H1 (cell line): ENCODE measurements around the gene ABHD16B. TPM values are rescaled to one million over a fixed set of nuclear protein-coding genes. Genes with fewer than 3 reads are reported as not detected.

Experiments used
- CTCF ChIA-PET: fragments of 300-600 bp; sonication (Branson Sonifier 250); formaldehyde crosslinking; loops from one replicate; lab custom pipeline; 2021; ENCODE audit not compliant: partially characterized antibody; lab: Charles Lee
- POLR2A ChIA-PET: fragments of 300-600 bp; sonication (Branson Sonifier 250); formaldehyde crosslinking; loops from one replicate; lab custom pipeline; 2021; ENCODE audit warnings: inconsistent platforms; ENCODE audit not compliant: partially characterized antibody; lab: Charles Lee
- DNase-seq, 2 experiments: peaks; one replicate each; pipeline versions ENCODE4 v3.0.0 to v3.0.0-alpha.2; 2010 to 2022; ENCODE audit warnings: low spot score in 2 of 2, low read depth in 1 of 2, mixed read lengths in 1 of 2
- FAIRE-seq: peaks from 2 replicates; lab custom pipeline; 2011; peaks lifted over from hg19 to GRCh38; lab: Jason Lieb, UNC
- H2AFZ ChIP-seq: 2 replicates; pipeline ENCODE4 v1.8.1; 2012; ENCODE audit warnings: low read length, inconsistent platforms
- H2AK5ac ChIP-seq: 2 replicates; pipeline ENCODE4 v1.6.1; 2013; ENCODE audit warnings: low read depth, low read length
- H2BK120ac ChIP-seq: replicated peaks from 2 replicates; pipeline ENCODE3; 2013; ENCODE audit warnings: low read depth, low read length, inconsistent platforms
- H2BK12ac ChIP-seq: 2 replicates; pipeline ENCODE4 v1.6.1; 2013; ENCODE audit warnings: low read depth, low read length
- H2BK15ac ChIP-seq: 2 replicates; pipeline ENCODE4 v1.6.1; 2013; ENCODE audit warnings: low read length
- H2BK20ac ChIP-seq: 2 replicates; pipeline ENCODE4 v1.6.1; 2013; ENCODE audit warnings: low read length
- H2BK5ac ChIP-seq: 2 replicates; pipeline ENCODE4 v1.6.1; 2013; ENCODE audit warnings: low read depth, low read length
- H3K14ac ChIP-seq: 2 replicates; pipeline ENCODE4 v1.6.1; 2013; ENCODE audit warnings: inconsistent platforms; ENCODE audit not compliant: insufficient read length
- H3K18ac ChIP-seq: 2 replicates; pipeline ENCODE4 v1.6.1; 2013; ENCODE audit warnings: low read length; ENCODE audit errors: extremely low read depth
- H3K23ac ChIP-seq: 2 replicates; pipeline ENCODE4 v1.6.1; 2013; ENCODE audit warnings: inconsistent platforms; ENCODE audit not compliant: insufficient read length
- H3K23me2 ChIP-seq: 2 replicates; pipeline ENCODE4 v1.6.1; 2013; ENCODE audit warnings: low read depth, low read length
- H3K27ac ChIP-seq: 2 replicates; pipeline ENCODE4 v1.6.1; 2011; ENCODE audit warnings: low read depth, low read length, inconsistent platforms
- H3K27me3 ChIP-seq, 4 experiments: replicated peaks in 1 of 4; 1 replicate in 1 of 4; 2 replicates in 3 of 4; pipeline versions ENCODE4 v1.6.1 to v1.8.1; 2011 to 2013; ENCODE audit warnings: low read length in 3 of 4, mild to moderate bottlenecking in 3 of 4, inconsistent platforms in 2 of 4, mixed read lengths in 2 of 4, moderate library complexity in 1 of 4; ENCODE audit not compliant: control insufficient read depth in 3 of 4, insufficient read depth in 3 of 4; ENCODE audit errors: extremely low read depth in 1 of 4
- H3K36me3 ChIP-seq, 4 experiments: 2 replicates each; pipeline versions ENCODE4 v1.6.1 to v1.8.1; 2011 to 2013; ENCODE audit warnings: mild to moderate bottlenecking in 4 of 4, low read length in 3 of 4, moderate library complexity in 2 of 4, control low read depth in 1 of 4, inconsistent platforms in 1 of 4; ENCODE audit not compliant: insufficient read depth in 4 of 4, control insufficient read depth in 2 of 4
- H3K4ac ChIP-seq: replicated peaks from 2 replicates; pipeline ENCODE3; 2013; ENCODE audit warnings: low read length, low read depth, mixed read lengths, inconsistent platforms; ENCODE audit not compliant: insufficient read length
- H3K4me1 ChIP-seq, 4 experiments: replicated peaks in 1 of 4; 1 replicate in 1 of 4; 2 replicates in 3 of 4; pipeline versions ENCODE4 v1.6.1 to v1.8.1; 2011 to 2013; ENCODE audit warnings: low read length in 3 of 4, inconsistent platforms in 2 of 4, mixed read lengths in 1 of 4; ENCODE audit not compliant: insufficient read depth in 4 of 4, control insufficient read depth in 3 of 4
- H3K4me2 ChIP-seq, 2 experiments: 2 replicates each; pipeline versions ENCODE4 v1.6.1 to v1.8.1; 2011 to 2013; ENCODE audit warnings: low read depth in 2 of 2, low read length in 2 of 2, control low read depth in 1 of 2, inconsistent platforms in 1 of 2, mild to moderate bottlenecking in 1 of 2; ENCODE audit not compliant: insufficient read depth in 1 of 2
- H3K4me3 ChIP-seq, 4 experiments: fragments of 200-600, 300-600 bp in 1 of 4; sonication (generic), shearing (Covaris generic), sonication (Bioruptor Twin) in 1 of 4; 2 replicates each; pipeline versions ENCODE4 v1.5.1 to v1.8.1; 2011 to 2016; ENCODE audit warnings: low read length in 4 of 4, low read depth in 3 of 4, control low read depth in 2 of 4, inconsistent platforms in 2 of 4, mild to moderate bottlenecking in 2 of 4, mixed read lengths in 1 of 4, moderate library complexity in 1 of 4; ENCODE audit not compliant: insufficient read depth in 2 of 4; ENCODE audit errors: extremely low read depth in 1 of 4
- H3K56ac ChIP-seq: replicated peaks from 2 replicates; pipeline ENCODE3; 2013; ENCODE audit warnings: low read depth, mild to moderate bottlenecking, mixed read lengths, low read length, inconsistent platforms; ENCODE audit not compliant: insufficient read length
- H3K79me1 ChIP-seq: 2 replicates; pipeline ENCODE4 v1.6.1; 2013; ENCODE audit warnings: low read depth, low read length, control low read depth
- H3K79me2 ChIP-seq, 2 experiments: 2 replicates each; pipeline versions ENCODE4 v1.6.1 to v1.8.1; 2012 to 2013; ENCODE audit warnings: low read length in 2 of 2, mild to moderate bottlenecking in 2 of 2, inconsistent platforms in 1 of 2; ENCODE audit not compliant: insufficient read depth in 2 of 2, control insufficient read depth in 1 of 2
- H3K9ac ChIP-seq, 4 experiments: replicated peaks in 1 of 4; 1 replicate in 1 of 4; 2 replicates in 3 of 4; pipeline versions ENCODE4 v1.6.1 to v1.8.1; 2011 to 2013; ENCODE audit warnings: low read depth in 3 of 4, low read length in 3 of 4, control low read depth in 2 of 4, mild to moderate bottlenecking in 2 of 4, moderate library complexity in 2 of 4, inconsistent platforms in 1 of 4; ENCODE audit errors: extremely low read depth in 1 of 4
- H3K9me3 ChIP-seq, 2 experiments: 2 replicates each; pipeline versions ENCODE4 v1.6.1 to v1.8.1; 2012 to 2013; ENCODE audit warnings: mild to moderate bottlenecking in 2 of 2, moderate library complexity in 2 of 2, control low read depth in 1 of 2, inconsistent platforms in 1 of 2, low read depth in 1 of 2, low read length in 1 of 2, mixed read lengths in 1 of 2; ENCODE audit not compliant: insufficient read depth in 2 of 2
- H4K20me1 ChIP-seq, 2 experiments: replicated peaks in 1 of 2; 2 replicates each; pipeline versions ENCODE3 to v1.8.1; 2011 to 2013; ENCODE audit warnings: inconsistent platforms in 2 of 2, low read length in 2 of 2, mild to moderate bottlenecking in 1 of 2; ENCODE audit not compliant: insufficient read depth in 2 of 2, control insufficient read depth in 1 of 2
- H4K5ac ChIP-seq: 2 replicates; pipeline ENCODE4 v1.6.1; 2013; ENCODE audit warnings: low read length, low read depth, mixed read lengths, inconsistent platforms; ENCODE audit not compliant: insufficient read length
- H4K8ac ChIP-seq: 2 replicates; pipeline ENCODE4 v1.8.0; 2013; ENCODE audit warnings: mild to moderate bottlenecking, moderate library complexity, low read length, inconsistent platforms; ENCODE audit not compliant: insufficient read depth; ENCODE audit errors: extremely low read depth
- H4K91ac ChIP-seq: replicated peaks from 2 replicates; pipeline ENCODE3; 2013; ENCODE audit warnings: low read length, mixed read lengths, inconsistent platforms; ENCODE audit not compliant: insufficient read length
- CBX8 ChIP-seq: fragments of 300-800, 300-1000 bp; sonication (generic); IDR thresholded peaks from 2 replicates; pipeline ENCODE4 v1.7.1; 2016; ENCODE audit warnings: low read depth, low read length, borderline replicate concordance
- CHD2 ChIP-seq: IDR thresholded peaks from 2 replicates; pipeline ENCODE4 v1.6.1; 2012; ENCODE audit warnings: low read length, improper control_type of control experiment
- CREB1 ChIP-seq: IDR thresholded peaks from 2 replicates; pipeline ENCODE4 v1.6.1; 2012; ENCODE audit warnings: inconsistent platforms
- EP300 ChIP-seq, 2 experiments: IDR thresholded peaks; 1 replicate in 1 of 2; 2 replicates in 1 of 2; pipeline ENCODE4 v1.6.1; 2011 to 2012; ENCODE audit warnings: low read depth in 2 of 2, low read length in 2 of 2, mild to moderate bottlenecking in 2 of 2, borderline replicate concordance in 1 of 2, inconsistent platforms in 1 of 2, moderate library complexity in 1 of 2
- HDAC6 ChIP-seq: IDR thresholded peaks from one replicate; pipeline ENCODE4 v1.7.1; 2012; ENCODE audit warnings: low read depth, mild to moderate bottlenecking, inconsistent platforms, low read length, moderate library complexity
- JUND ChIP-seq: IDR thresholded peaks from 2 replicates; pipeline ENCODE4 v1.6.1; 2011; ENCODE audit warnings: mild to moderate bottlenecking, improper control_type of control experiment, low read length
- SP4 ChIP-seq: IDR thresholded peaks from 2 replicates; pipeline ENCODE4 v1.6.1; 2012; ENCODE audit warnings: low read length, inconsistent platforms
- SUZ12 ChIP-seq: fragments of 200-600 bp; sonication (generic); IDR thresholded peaks from 2 replicates; pipeline ENCODE4 v1.6.1; 2012; ENCODE audit warnings: mild to moderate bottlenecking, inconsistent platforms, low read length, moderate library complexity, mixed read lengths
- TAF1 ChIP-seq: IDR thresholded peaks from 2 replicates; pipeline ENCODE4 v1.6.1; 2011; ENCODE audit warnings: mild to moderate bottlenecking, low read depth, low read length
- WGBS, 2 experiments: shearing (Covaris generic) in 1 of 2; methylation state at CpG; one replicate each; pipeline versions ENCODE4 v1.1.6 to v1.1.7; 2013 to 2015; ENCODE audit warnings: low lambda C conversion rate in 2 of 2, mixed read lengths in 2 of 2, inconsistent platforms in 1 of 2, low coverage in 1 of 2, missing lambda C conversion rate in 1 of 2; ENCODE audit not compliant: insufficient replicate concordance in 2 of 2, insufficient coverage in 1 of 2, insufficient read length in 1 of 2; ENCODE audit errors: extremely low coverage in 1 of 2, missing lambda C conversion rate in 1 of 2; 5-methylcytosine and 5-hydroxymethylcytosine counted together
- polyA plus RNA-seq, 7 experiments: library from polyadenylated mRNA; depleted of rRNA in 3 of 7; stranded (reverse) in 5 of 7; unstranded in 2 of 7; fragments of >200 nt in 5 of 7; fragments of 200-250 nt in 2 of 7; gene quantifications; 1 replicate in 5 of 7; 2 replicates in 1 of 7; 4 replicates in 1 of 7; pipeline versions ENCODE4 v1.2.1 to v1.2.3, GENCODE V29; 2011 to 2013; ENCODE audit warnings: missing spikeins in 2 of 7, mixed read lengths in 2 of 7
- total RNA-seq: library from RNA; stranded (reverse); fragmentation: NEBNext Ultra II Directional; extraction: Animal tissue kit (Norgen Biotek cat#: 25700); gene quantifications from 2 replicates; pipeline ENCODE4 v1.2.1, GENCODE V29; 2021

The ABHD16B gene
- total and polyA plus RNA-seq, 2 of the 8 experiments (the other 6 are each of a cell fraction or from before 2014, with no cell fraction given), result not detected

DNA sequence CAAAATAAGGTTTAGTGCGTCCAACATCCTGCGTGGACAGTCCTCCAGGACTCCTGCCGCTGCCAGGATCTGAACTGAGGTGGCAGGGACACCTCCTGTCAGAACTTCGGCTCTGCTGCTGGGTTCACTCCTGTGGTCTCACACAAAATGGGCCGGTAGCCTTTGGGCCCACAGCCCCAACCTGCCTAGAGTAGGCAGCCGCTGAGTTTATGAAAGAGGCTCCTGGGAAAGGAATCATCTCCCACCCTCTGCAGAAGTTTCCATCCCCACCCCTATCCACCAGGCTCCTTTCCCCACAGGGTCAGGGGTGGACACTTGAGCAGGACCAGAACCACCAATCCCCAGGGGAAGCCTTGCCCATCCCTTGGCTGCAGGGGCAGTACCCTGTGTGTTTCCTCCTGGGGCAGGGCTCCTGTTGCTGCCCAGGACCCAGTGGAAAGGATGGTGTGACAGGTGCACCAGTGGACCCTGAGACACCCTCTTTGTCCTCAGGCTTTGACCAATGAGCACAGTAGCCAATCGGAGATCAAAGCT lies 2.1 kb upstream of the ABHD16B start:
- Histone ChIP-seq H3K18ac (peak overlapping the region; percentile 3; the same call in 1 of the 2 replicates), H2BK15ac (peak overlapping the region; percentile 92; the same call in 1 of the 2 replicates), H3K4ac (peak overlapping the region; percentile 57), H3K9ac (no peak overlapping the region), H3K23ac (no peak overlapping the region), H3K79me2 (peaks cover 0 to 6% of the 10 kb centered on the region in 2 experiments; a peak in 1 of 4 replicates), H3K9me3 (no peaks in the 10 kb centered on the region), H2BK12ac (peak overlapping the region; percentile 84; the same call in 1 of the 2 replicates), H3K27me3 (no peaks in the 10 kb centered on the region), H3K14ac (no peak overlapping the region), H3K27ac (no peak overlapping the region; the same call in 1 of the 2 replicates), H3K79me1 (peaks cover 6% of the 10 kb centered on the region; the same call in 1 of the 2 replicates), H2BK5ac (peak overlapping the region; percentile 91), H2BK20ac (0 out of 2 replicates have a peak overlapping the region, but pooled peaks have one; percentile 82), H4K91ac (peak overlapping the region; percentile 62), H4K8ac (no peak overlapping the region), H3K36me3 (peaks cover 0 to 17% (median 0%) of the 10 kb centered on the region in 4 experiments; a peak in 1 of 8 replicates), H2AFZ (no peak overlapping the region), H3K4me1 (peaks cover 7 to 45% (median 41%) of the 10 kb centered on the region in 4 experiments), H3K4me3 (no peak overlapping the region), H2AK5ac (peak overlapping the region; percentile 76; the same call in 1 of the 2 replicates), H3K56ac (no peak overlapping the region), H2BK120ac (no peak overlapping the region), H3K23me2 (peaks cover 8% of the 10 kb centered on the region; the same call in 1 of the 2 replicates), H4K20me1 (peaks cover 0 to 4% of the 10 kb centered on the region in 2 experiments), H3K4me2 (peak overlapping the region; percentile 31 to 52; a peak in 2 of 4 replicates), H4K5ac (no peak overlapping the region)
- WGBS, 2 experiments, result 67% methylated on average over 7 of the region's 7 CpGs; no CpG with 5 or more reads in 1 of the 2 experiments
- FAIRE-seq, result no peak
- CTCF ChIA-PET, result interaction anchor here (0.9 to 3.6 kb wide), 16 partner anchors 10 to 321 kb away, joined by 3 to 18 read pairs (median 5); no protein-coding TSS in a partner anchor
- TF ChIP-seq TAF1 (no peak), CHD2 (no peak), SUZ12 (no peak), HDAC6 (no peak), CBX8 (no peak), SP4 (no peak), CREB1 (no peak), EP300 (IDR thresholded peaks at IDR 0.05; ENCODE audit: borderline replicate concordance in 1 of 2, low read depth in 2 of 2, low read length in 2 of 2) (no peak), JUND (no peak)
- POLR2A ChIA-PET, result interaction anchor here (0.6 to 1.3 kb wide), 7 partner anchors 13 to 201 kb away, joined by 3 to 5 read pairs (median 3); partner anchors contain the start of genes LIME1 and RTEL1
- no peak for DNase-seq
